Measurements from ENCODE around the gene UNC5A. TPM values are rescaled to one million over a fixed set of nuclear protein-coding genes. Genes with fewer than 3 reads are reported as not detected.

The UNC5A gene
- total RNA-seq (2014; rRNA removed) (0.07 and 0.46 TPM in 2 replicates), Bru-seq, nascent RNA (percentile 9 among the genes with signal in this experiment), BruChase-seq, experiment 1, labeled RNA remaining after a 6-hour chase (percentile 6 among the genes with signal in this experiment), BruChase-seq, experiment 2, labeled RNA remaining after a 2-hour chase (percentile 4 among the genes with signal in this experiment)
- long read RNA-seq = 0 reads

GRCh38 chr5:176810081-176810597 lies at the start of gene UNC5A:
TSS of gene UNC5A (plus strand) at chr5:176810559. CDS start at chr5:176810751, 192 bp downstream.
- peaks cover 10% of the 10 kb centered on the region; the same call in 1 of the 2 replicates for H3K4me1 ChIP-seq (ENCODE audit: insufficient read depth, low read length)
- H3K4me2 ChIP-seq (ENCODE audit: low read length) = peak within 1 kb of the TSS; percentile 75
- ChIA-PET POLR2A (ENCODE audit: unreplicated experiment) (no interaction called here), CTCF (no interaction called here)
- ATAC-seq = peak; percentile 56
- H3K36me3 ChIP-seq (ENCODE audit: low read depth, low read length) = no peaks in the 10 kb centered on the region
- DNase-seq = peak; percentile 51
- H3K27me3 ChIP-seq (ENCODE audit: low read length) = peaks cover 39% of the 10 kb centered on the region
- intact Hi-C loops (cut with micrococcal nuclease) = loop anchor here (10.0 kb wide), 1 partner anchor 145 kb away; no protein-coding TSS in a partner anchor
- peak within 1 kb of the TSS; percentile 56 for H3K4me3 ChIP-seq (ENCODE audit: low read length)
- no peak within 1 kb of the TSS for H3K9ac ChIP-seq (ENCODE audit: low read length)
- no peaks in the 10 kb centered on the region for H3K9me2 ChIP-seq (replicated peaks; ENCODE audit: low read length)
- no peaks in the 10 kb centered on the region for H4K20me1 ChIP-seq (ENCODE audit: low read length)
- H3K79me2 ChIP-seq (ENCODE audit: low read length) = no peaks in the 10 kb centered on the region
- H2AFZ ChIP-seq (ENCODE audit: low read length) = peak within 1 kb of the TSS; percentile 60; the same call in 1 of the 2 replicates
- H3K9me3 ChIP-seq (ENCODE audit: low read length) = no peaks in the 10 kb centered on the region
- no peaks in the 10 kb centered on the region for H3F3A ChIP-seq (ENCODE audit: low read length, unreplicated experiment)
- no TSS peak for BruUV-seq (replicated peaks)
- no peak for TF ChIP-seq EZH2phosphoT487 (IDR thresholded peaks at IDR 0.05; ENCODE audit: borderline replicate concordance, low read length)
- TF ChIP-seq, protein P1, sequence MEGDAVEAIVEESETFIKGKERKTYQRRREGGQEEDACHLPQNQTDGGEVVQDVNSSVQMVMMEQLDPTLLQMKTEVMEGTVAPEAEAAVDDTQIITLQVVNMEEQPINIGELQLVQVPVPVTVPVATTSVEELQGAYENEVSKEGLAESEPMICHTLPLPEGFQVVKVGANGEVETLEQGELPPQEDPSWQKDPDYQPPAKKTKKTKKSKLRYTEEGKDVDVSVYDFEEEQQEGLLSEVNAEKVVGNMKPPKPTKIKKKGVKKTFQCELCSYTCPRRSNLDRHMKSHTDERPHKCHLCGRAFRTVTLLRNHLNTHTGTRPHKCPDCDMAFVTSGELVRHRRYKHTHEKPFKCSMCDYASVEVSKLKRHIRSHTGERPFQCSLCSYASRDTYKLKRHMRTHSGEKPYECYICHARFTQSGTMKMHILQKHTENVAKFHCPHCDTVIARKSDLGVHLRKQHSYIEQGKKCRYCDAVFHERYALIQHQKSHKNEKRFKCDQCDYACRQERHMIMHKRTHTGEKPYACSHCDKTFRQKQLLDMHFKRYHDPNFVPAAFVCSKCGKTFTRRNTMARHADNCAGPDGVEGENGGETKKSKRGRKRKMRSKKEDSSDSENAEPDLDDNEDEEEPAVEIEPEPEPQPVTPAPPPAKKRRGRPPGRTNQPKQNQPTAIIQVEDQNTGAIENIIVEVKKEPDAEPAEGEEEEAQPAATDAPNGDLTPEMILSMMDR (conservative IDR thresholded peaks at IDR 0.05; ENCODE audit: low read depth, low read length) = no peak
- TF ChIP-seq EZH2 (IDR thresholded peaks at IDR 0.05; ENCODE audit: low read length, unreplicated experiment) = no peak
- no peak within 1 kb of the TSS for H3K27ac ChIP-seq (ENCODE audit: low read length)

DNA sequence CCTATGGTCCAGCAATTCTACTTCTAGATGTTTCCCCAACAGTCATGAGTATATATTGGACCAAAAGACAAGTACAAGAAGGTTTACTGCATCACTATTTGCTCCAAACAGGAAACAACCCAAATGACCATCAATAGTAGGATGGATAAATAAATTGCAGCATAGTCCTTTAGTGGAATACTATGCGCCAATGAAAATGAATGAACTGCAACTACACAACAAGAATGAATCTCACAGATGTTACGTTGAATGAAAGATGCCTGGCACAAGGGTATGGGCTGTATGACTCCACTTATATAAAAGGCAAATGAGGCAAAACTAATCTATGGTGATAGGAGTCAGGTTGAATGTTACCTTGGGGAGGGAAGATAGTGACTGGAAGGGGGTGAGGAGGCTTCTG lies 48.6 kb upstream of the UNC5A start:
- intact Hi-C loops (cut with micrococcal nuclease) = no loop called here
- no peak overlapping the region for H3K27ac ChIP-seq (ENCODE audit: low read length)

More for the DNA sequence above, 48.6 kb upstream of the UNC5A start:
- H3K27me3 ChIP-seq (ENCODE audit: low read length) = peaks cover 48% of the 10 kb centered on the region
- no peaks in the 10 kb centered on the region; the same call in 1 of the 2 replicates for H3K9me3 ChIP-seq (ENCODE audit: low read length)
- TF ChIP-seq EZH2phosphoT487 (IDR thresholded peaks at IDR 0.05; ENCODE audit: borderline replicate concordance, low read length) (no peak), EZH2 (IDR thresholded peaks at IDR 0.05; ENCODE audit: low read length, unreplicated experiment) (no peak)
- TF ChIP-seq, protein P1 (conservative IDR thresholded peaks at IDR 0.05; ENCODE audit: low read depth, low read length) = no peak
- no peak overlapping the region for H3K4me3 ChIP-seq (ENCODE audit: low read length)
- H2AFZ ChIP-seq (ENCODE audit: low read length) = no peak overlapping the region
- H4K20me1 ChIP-seq (ENCODE audit: low read length) = no peaks in the 10 kb centered on the region
- DNase-seq (no peak), ATAC-seq (no peak)
- H3K4me2 ChIP-seq (ENCODE audit: low read length) = no peak overlapping the region
- POLR2A ChIA-PET (ENCODE audit: unreplicated experiment) = no interaction called here
- no peaks in the 10 kb centered on the region for H3K79me2 ChIP-seq (ENCODE audit: low read length)
- no peaks in the 10 kb centered on the region for H3F3A ChIP-seq (ENCODE audit: low read length, unreplicated experiment)
- H3K4me1 ChIP-seq (ENCODE audit: insufficient read depth, low read length) = peaks cover 6% of the 10 kb centered on the region; the same call in 1 of the 2 replicates
- no peaks in the 10 kb centered on the region for H3K36me3 ChIP-seq (ENCODE audit: low read depth, low read length)
- CTCF ChIA-PET = no interaction called here
- H3K9ac ChIP-seq (ENCODE audit: low read length) = no peak overlapping the region
- no peaks in the 10 kb centered on the region for H3K9me2 ChIP-seq (replicated peaks; ENCODE audit: low read length)
- no TSS peak for BruUV-seq (replicated peaks)

All from PC-3 (cell line).